Natural killer cell treated with Interleukin-12 subunit alpha and Interleukin-12 subunit beta and Interleukin-15 and Interleukin-18, amount 100 ng/mL, for 72 hours (primary cell): ENCODE measurements around the gene SELENOT. TPM values are rescaled to one million over a fixed set of nuclear protein-coding genes. Genes with fewer than 3 reads are reported as not detected.

Experiments used
- ATAC-seq, 2 donors: fragments of 150-1000 bp; cut with Tn5 transposase in 1 of 2; sonication (Bioruptor Pico), chemical (Tn5 transposase) in 1 of 2; 2 replicates each; pipeline ENCODE4 v1.10.0; 2021
- DNase-seq: peaks from one replicate; pipeline ENCODE4 v3.0.0; 2022; ENCODE audit warnings: low spot score
- H3K27ac Mint-ChIP-seq, 2 donors: 1 replicate in 1 of 2; 2 replicates in 1 of 2; pipeline ENCODE4 v1.8.0; 2022; ENCODE audit warnings: mixed read lengths in 2 of 2, mild to moderate bottlenecking in 1 of 2, moderate library complexity in 1 of 2
- H3K27me3 Mint-ChIP-seq, 2 donors: 1 replicate in 1 of 2; 2 replicates in 1 of 2; pipeline ENCODE4 v1.8.0; 2022; ENCODE audit warnings: mixed read lengths in 2 of 2
- H3K36me3 Mint-ChIP-seq: one replicate; pipeline ENCODE4 v1.8.0; 2022; ENCODE audit warnings: mixed read lengths
- H3K4me1 Mint-ChIP-seq, 2 donors: 1 replicate in 1 of 2; 2 replicates in 1 of 2; pipeline ENCODE4 v1.8.0; 2022; ENCODE audit warnings: low read depth in 2 of 2, mixed read lengths in 2 of 2, mild to moderate bottlenecking in 1 of 2
- H3K4me3 Mint-ChIP-seq: one replicate; pipeline ENCODE4 v1.8.0; 2022; ENCODE audit warnings: mixed read lengths
- H3K9me3 Mint-ChIP-seq: 2 replicates; pipeline ENCODE4 v1.8.0; 2022; ENCODE audit warnings: mixed read lengths
- total RNA-seq, 2 donors: library from RNA; stranded (reverse); gene quantifications; one replicate each; pipeline ENCODE4 v1.2.3, GENCODE V29; 2022

The SELENOT gene
- 100 to 1,000 TPM in 1 of 2 donors, 10 to 100 TPM in 1; 72.4 to 147 TPM for total RNA-seq

DNA sequence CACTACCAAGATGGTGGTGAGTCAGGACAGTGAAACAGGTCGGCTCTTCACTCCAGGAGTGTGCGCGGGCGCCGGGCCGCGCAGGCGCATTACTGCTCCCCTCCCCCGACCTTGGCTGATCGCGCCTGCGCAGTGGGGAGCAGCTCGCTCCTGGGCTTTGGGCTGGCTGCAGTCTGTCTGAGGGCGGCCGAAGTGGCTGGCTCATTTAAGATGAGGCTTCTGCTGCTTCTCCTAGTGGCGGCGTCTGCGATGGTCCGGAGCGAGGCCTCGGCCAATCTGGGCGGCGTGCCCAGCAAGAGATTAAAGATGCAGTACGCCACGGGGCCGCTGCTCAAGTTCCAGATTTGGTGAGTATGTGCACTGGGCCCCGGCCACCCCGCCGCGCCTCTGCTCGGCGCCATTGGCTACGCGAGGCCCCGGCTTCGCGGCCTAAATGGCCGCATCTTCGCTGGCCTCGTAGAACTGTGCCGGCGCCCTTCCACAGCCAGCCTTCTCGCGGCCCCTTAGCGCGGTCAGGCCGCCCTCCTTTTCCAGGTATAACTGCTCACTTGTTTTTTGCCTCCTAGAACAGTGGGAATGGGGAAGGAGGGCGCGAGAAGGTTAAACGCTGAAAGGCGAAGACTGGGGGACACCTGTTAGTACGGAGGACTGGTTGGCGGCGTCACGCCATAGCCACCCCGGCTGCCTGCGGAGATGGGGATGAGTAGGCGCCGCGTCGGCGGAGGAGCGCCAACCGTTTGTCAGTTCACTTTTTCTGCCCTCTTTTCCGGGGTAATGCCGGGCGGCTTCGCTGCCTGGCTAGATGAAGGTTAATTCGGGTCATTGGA lies at the start of gene SELENOT:
Gene SELENOT, plus strand, starts transcription at position 169 of the 827 bp plus-strand sequence. Its CDS starts 42 bp downstream, at position 211.
- Mint-ChIP-seq H3K27ac (peak within 1 kb of the TSS; percentile 98 to 99), H3K27me3 (no peaks in the 10 kb centered on the region), H3K36me3 (peaks cover 16% of the 10 kb centered on the region), H3K9me3 (no peaks in the 10 kb centered on the region), H3K4me3 (peak within 1 kb of the TSS; percentile 97), H3K4me1 (peaks cover 40 to 67% of the 10 kb centered on the region in 2 donors)
- peak; percentile 94 to 95 for ATAC-seq
- peak; percentile 95 for DNase-seq

DNA sequence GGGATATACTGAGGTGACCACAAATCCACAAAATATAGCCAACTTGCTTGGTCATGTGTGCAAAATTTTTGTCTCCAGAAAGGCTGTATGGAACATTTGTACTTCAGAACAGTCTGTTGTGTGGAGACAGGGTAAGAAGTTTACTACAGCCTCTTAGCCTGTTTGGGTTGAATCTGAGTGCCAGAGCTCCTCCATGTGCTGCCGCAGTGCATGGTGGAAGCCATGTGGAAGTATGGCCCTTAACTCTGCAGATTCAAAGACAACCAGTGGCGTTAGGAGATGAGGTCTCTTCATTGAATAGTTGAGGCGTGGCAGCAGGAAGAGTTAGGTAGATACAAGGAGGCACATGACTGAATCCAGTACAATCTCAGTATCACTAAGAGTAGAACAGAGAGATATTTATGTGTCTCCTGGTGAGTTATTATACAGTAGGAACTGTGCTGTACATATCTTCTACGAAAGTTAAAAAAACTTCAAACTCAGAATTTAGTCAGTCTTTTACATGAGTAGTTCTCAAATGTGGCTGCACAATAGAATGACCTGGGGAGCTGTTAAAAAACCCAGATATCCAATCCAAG lies 47.2 kb upstream of the SELENOT start:
- H3K27me3 Mint-ChIP-seq, result no peaks in the 10 kb centered on the region
- ATAC-seq (no peak), DNase-seq (no peak)
- peaks cover 10 to 30% of the 10 kb centered on the region in 2 donors for H3K4me1 Mint-ChIP-seq
- no peaks in the 10 kb centered on the region for H3K9me3 Mint-ChIP-seq
- no peak overlapping the region for H3K4me3 Mint-ChIP-seq
- peaks cover 37% of the 10 kb centered on the region for H3K36me3 Mint-ChIP-seq
- H3K27ac Mint-ChIP-seq, result peak overlapping the region in 1 of 2 donors; percentile 32

DNA sequence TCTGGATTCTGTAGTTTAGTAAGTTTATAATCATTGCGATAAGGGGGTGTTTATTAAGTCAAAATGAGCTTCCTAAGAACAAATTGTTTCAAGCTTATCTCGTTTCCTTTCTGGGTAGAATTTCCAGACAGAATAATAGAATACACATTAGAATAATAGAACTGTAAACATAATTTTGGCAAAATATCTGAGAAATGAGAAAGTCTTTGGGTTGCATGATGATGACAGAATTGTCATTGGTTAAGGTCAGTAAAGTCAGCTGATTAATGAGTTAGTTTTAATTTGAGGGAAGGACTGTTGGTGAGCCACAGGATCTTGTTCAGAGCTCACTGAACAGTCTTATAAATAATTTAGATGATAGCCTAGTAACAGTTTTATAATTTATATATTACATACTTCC lies 46.3 kb upstream of the SELENOT start:
- Mint-ChIP-seq H3K36me3 (peaks cover 34% of the 10 kb centered on the region), H3K9me3 (no peaks in the 10 kb centered on the region), H3K27me3 (no peaks in the 10 kb centered on the region), H3K4me3 (no peak overlapping the region), H3K27ac (no peak overlapping the region), H3K4me1 (peaks cover 9 to 28% of the 10 kb centered on the region in 2 donors)
- DNase-seq (no peak), ATAC-seq (no peak)

DNA sequence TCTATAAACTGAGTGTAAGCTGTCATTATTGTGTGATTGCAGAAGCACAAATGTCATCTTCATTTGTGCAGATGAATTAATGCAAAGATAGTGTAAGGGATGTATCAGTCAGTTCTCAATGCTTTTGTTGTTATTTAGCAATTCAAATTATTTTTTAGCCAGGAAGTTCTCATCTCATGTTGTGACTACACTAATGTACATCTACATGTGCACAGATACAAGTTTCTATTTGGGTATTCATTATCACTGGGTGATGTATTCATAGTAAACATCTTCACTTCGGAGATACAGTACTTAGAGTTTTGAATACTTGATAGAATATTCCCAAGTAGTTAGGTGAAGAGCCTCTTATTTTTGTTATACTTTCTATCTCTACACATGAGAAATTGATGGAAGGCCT lies 45.4 kb upstream of the SELENOT start:
- DNase-seq, result no peak
- Mint-ChIP-seq H3K27ac (no peak overlapping the region), H3K36me3 (peaks cover 29% of the 10 kb centered on the region), H3K4me1 (peaks cover 9 to 25% of the 10 kb centered on the region in 2 donors), H3K4me3 (no peak overlapping the region), H3K9me3 (no peaks in the 10 kb centered on the region), H3K27me3 (no peaks in the 10 kb centered on the region)
- ATAC-seq, result no peak

DNA sequence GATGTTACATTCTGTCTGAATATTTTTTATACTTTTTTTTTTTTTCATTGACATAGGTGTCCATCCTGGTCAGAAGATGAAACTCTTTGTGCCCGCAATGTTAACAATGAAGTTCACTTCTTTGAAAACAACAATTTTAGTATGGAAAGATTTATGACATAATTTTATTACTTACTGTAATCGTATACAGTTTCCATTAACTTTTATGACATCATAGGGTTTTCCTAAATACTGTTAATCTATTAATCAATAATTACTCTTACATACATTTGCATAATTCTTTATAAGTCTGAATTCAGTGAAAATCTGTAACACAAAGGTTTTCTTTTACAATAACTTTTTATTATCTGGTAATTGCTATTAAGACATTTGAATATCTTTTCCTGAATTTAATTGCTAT lies 38.9 kb upstream of the SELENOT start:
- Mint-ChIP-seq H3K4me3 (no peak overlapping the region), H3K27me3 (no peaks in the 10 kb centered on the region), H3K9me3 (no peaks in the 10 kb centered on the region), H3K4me1 (peaks cover 5 to 7% of the 10 kb centered on the region in 2 donors), H3K27ac (no peak overlapping the region), H3K36me3 (peaks cover 21% of the 10 kb centered on the region)
- DNase-seq, result no peak
- ATAC-seq, result no peak

GRCh38 chr3:150567328-150567727 lies 35.8 kb upstream of the SELENOT start:
- no peaks in the 10 kb centered on the region for H3K27me3 Mint-ChIP-seq
- DNase-seq (no peak), ATAC-seq (no peak)
- peaks cover 0 to 7% of the 10 kb centered on the region in 2 donors for H3K4me1 Mint-ChIP-seq
- no peaks in the 10 kb centered on the region for H3K9me3 Mint-ChIP-seq
- H3K27ac Mint-ChIP-seq, result no peak overlapping the region
- no peak overlapping the region for H3K4me3 Mint-ChIP-seq
- H3K36me3 Mint-ChIP-seq, result peaks cover 22% of the 10 kb centered on the region

DNA sequence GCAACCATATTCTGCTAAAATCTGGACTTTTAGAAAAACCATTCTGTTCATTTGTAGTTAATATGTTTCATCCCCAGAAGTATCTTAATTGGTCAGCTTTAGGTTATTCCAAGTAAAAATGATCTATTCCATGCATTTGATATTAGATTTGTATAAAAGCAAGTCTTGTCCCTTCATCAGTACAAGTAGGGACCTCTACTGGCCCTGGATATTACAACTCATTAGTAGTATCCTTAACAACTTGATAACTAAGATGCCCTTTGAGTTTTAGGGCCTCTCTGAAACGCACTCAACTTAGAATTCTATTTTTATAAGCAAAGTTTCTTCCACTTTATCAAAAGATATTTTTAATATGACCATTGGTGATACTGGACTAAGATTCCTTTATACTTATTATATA lies 25.3 kb upstream of the SELENOT start:
- no peaks in the 10 kb centered on the region for H3K27me3 Mint-ChIP-seq
- no peak overlapping the region for H3K4me3 Mint-ChIP-seq
- no peak overlapping the region for H3K27ac Mint-ChIP-seq
- ATAC-seq (no peak), DNase-seq (no peak)
- H3K36me3 Mint-ChIP-seq, result peaks cover 21% of the 10 kb centered on the region
- H3K4me1 Mint-ChIP-seq, result peaks cover 3 to 5% of the 10 kb centered on the region in 2 donors
- no peaks in the 10 kb centered on the region for H3K9me3 Mint-ChIP-seq

DNA sequence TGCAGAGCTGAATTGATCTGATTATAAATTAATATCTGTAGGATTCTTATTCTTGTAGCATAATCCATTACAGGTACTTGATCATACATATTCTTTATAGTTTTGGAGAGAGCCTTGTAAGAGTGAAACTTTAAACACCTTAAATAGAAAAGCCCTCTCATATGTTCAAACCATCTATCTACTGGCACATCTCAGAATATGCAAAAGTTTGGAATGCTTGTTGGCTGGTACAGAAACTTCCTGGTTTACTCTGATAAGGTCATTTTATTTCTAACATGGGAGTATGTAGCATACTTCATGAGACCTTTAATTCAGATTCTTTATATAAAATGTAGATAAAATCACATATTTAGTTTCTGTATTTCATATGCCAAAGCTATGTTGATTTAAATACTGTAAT lies 21.9 kb upstream of the SELENOT start:
- Mint-ChIP-seq H3K4me1 (peaks cover 3 to 5% of the 10 kb centered on the region in 2 donors), H3K4me3 (no peak overlapping the region), H3K36me3 (peaks cover 27% of the 10 kb centered on the region), H3K27ac (no peak overlapping the region), H3K27me3 (no peaks in the 10 kb centered on the region), H3K9me3 (no peaks in the 10 kb centered on the region)
- DNase-seq, result no peak
- no peak for ATAC-seq

- Mint-ChIP-seq H3K27me3 (no peaks in the 10 kb centered on the region), H3K9me3 (no peaks in the 10 kb centered on the region), H3K27ac (no peak overlapping the region), H3K4me1 (peaks cover 0 to 3% of the 10 kb centered on the region in 2 donors), H3K36me3 (peaks cover 16% of the 10 kb centered on the region), H3K4me3 (no peak overlapping the region)
- ATAC-seq (no peak), DNase-seq (no peak)
Observed at GRCh38 chr3:150582620-150583019, 20.5 kb upstream of the SELENOT start.

- Mint-ChIP-seq H3K36me3 (peaks cover 16% of the 10 kb centered on the region), H3K27ac (no peak overlapping the region), H3K4me3 (no peak overlapping the region), H3K9me3 (no peaks in the 10 kb centered on the region), H3K4me1 (peaks cover 0 to 3% of the 10 kb centered on the region in 2 donors), H3K27me3 (no peaks in the 10 kb centered on the region)
- no peak for ATAC-seq
- DNase-seq, result no peak
Observed at GRCh38 chr3:150583028-150583427, 20.1 kb upstream of the SELENOT start.

- H3K4me1 Mint-ChIP-seq, result peaks cover 0 to 10% of the 10 kb centered on the region in 2 donors
- H3K4me3 Mint-ChIP-seq, result no peak overlapping the region
- peak overlapping the region in 1 of 2 donors; percentile 35 for H3K27ac Mint-ChIP-seq
- H3K27me3 Mint-ChIP-seq, result no peaks in the 10 kb centered on the region
- DNase-seq (no peak), ATAC-seq (peak in 1 of 2 donors; percentile 52)
- H3K36me3 Mint-ChIP-seq, result peaks cover 7% of the 10 kb centered on the region
- no peaks in the 10 kb centered on the region for H3K9me3 Mint-ChIP-seq
Observed at GRCh38 chr3:150588027-150588830, 14.9 kb upstream of the SELENOT start.

- H3K36me3 Mint-ChIP-seq, result peaks cover 7% of the 10 kb centered on the region
- ATAC-seq (peak in 1 of 2 donors; percentile 61), DNase-seq (no peak)
- H3K27ac Mint-ChIP-seq, result no peak overlapping the region
- H3K4me1 Mint-ChIP-seq, result peaks cover 0 to 10% of the 10 kb centered on the region in 2 donors
- no peak overlapping the region for H3K4me3 Mint-ChIP-seq
- no peaks in the 10 kb centered on the region for H3K27me3 Mint-ChIP-seq
- H3K9me3 Mint-ChIP-seq, result no peaks in the 10 kb centered on the region
Observed at GRCh38 chr3:150589759-150590158, 13.4 kb upstream of the SELENOT start.

GRCh38 chr3:150594150-150594549 lies 9.0 kb upstream of the SELENOT start:
- no peak for ATAC-seq

More at GRCh38 chr3:150594150-150594549, 9.0 kb upstream of the SELENOT start:
- peaks cover 0 to 7% of the 10 kb centered on the region in 2 donors for H3K4me1 Mint-ChIP-seq
- H3K4me3 Mint-ChIP-seq, result no peak overlapping the region
- H3K27ac Mint-ChIP-seq, result no peak overlapping the region
- DNase-seq, result no peak
- no peaks in the 10 kb centered on the region for H3K36me3 Mint-ChIP-seq
- no peaks in the 10 kb centered on the region for H3K27me3 Mint-ChIP-seq
- H3K9me3 Mint-ChIP-seq, result no peaks in the 10 kb centered on the region
